GM08714 (cell line): ENCODE data around the gene UBE3D.
"Not testable (repeated sequence)": the region's sequence is repeated elsewhere in the genome, so short reads cannot be mapped to it uniquely, and the experiment has no call there.

ENCODE experiments used
- H3K4me3 ChIP-seq: fragments of 200-500 bp; sonication (Bioruptor generic); 2 replicates; pipeline ENCODE4 v1.5.1; 2014; ENCODE audit warnings: mild to moderate bottlenecking, low read length, inconsistent platforms
- ZNF274 ChIP-seq: IDR thresholded peaks from 2 replicates; pipeline ENCODE4 v1.6.1; 2012; ENCODE audit warnings: mild to moderate bottlenecking, low read depth, low read length

The UBE3D gene

GRCh38 chr6:82951389-82951788 lies 114.3 kb downstream of the UBE3D start:
- H3K4me3 ChIP-seq = no peak overlapping the region
- no peak for TF ChIP-seq ZNF274

GRCh38 chr6:82930915-82931314 lies 134.7 kb downstream of the UBE3D start:
- not testable (repeated sequence) for H3K4me3 ChIP-seq

- no peak for TF ChIP-seq ZNF274
- H3K4me3 ChIP-seq = no peak overlapping the region
These were observed 140.7 kb downstream of the UBE3D start for GRCh38 chr6:82924799-82925535.

GRCh38 chr6:82921258-82921657 lies 144.4 kb downstream of the UBE3D start:
- no peak overlapping the region for H3K4me3 ChIP-seq
- TF ChIP-seq ZNF274 = no peak

GRCh38 chr6:82917346-82918064 lies 148.1 kb downstream of the UBE3D start:
- no peak for TF ChIP-seq ZNF274
- H3K4me3 ChIP-seq = no peak overlapping the region

- H3K4me3 ChIP-seq = no peak overlapping the region
- no peak for TF ChIP-seq ZNF274
These were observed 150.0 kb downstream of the UBE3D start for GRCh38 chr6:82915666-82916065.

GRCh38 chr6:82914511-82914910 lies 151.1 kb downstream of the UBE3D start:
- H3K4me3 ChIP-seq = no peak overlapping the region
- TF ChIP-seq ZNF274 = no peak

GRCh38 chr6:82910820-82911219 lies 154.8 kb downstream of the UBE3D start:
- TF ChIP-seq ZNF274 = no peak
- no peak overlapping the region for H3K4me3 ChIP-seq

- TF ChIP-seq ZNF274 = no peak
- H3K4me3 ChIP-seq = no peak overlapping the region
These were observed 155.2 kb downstream of the UBE3D start for GRCh38 chr6:82910395-82910794.

GRCh38 chr6:82909551-82909950 lies 156.1 kb downstream of the UBE3D start:
- TF ChIP-seq ZNF274 = no peak

GRCh38 chr6:82908661-82909060 lies 157.0 kb downstream of the UBE3D start:
- no peak overlapping the region for H3K4me3 ChIP-seq
- TF ChIP-seq ZNF274 = no peak

More at GRCh38 chr6:82909551-82909950, 156.1 kb downstream of the UBE3D start:
- no peak overlapping the region for H3K4me3 ChIP-seq

- no peak overlapping the region for H3K4me3 ChIP-seq
- no peak for TF ChIP-seq ZNF274
These were observed 158.7 kb downstream of the UBE3D start for GRCh38 chr6:82906951-82907350.

GRCh38 chr6:82906489-82906888 lies 159.2 kb downstream of the UBE3D start:
- no peak for TF ChIP-seq ZNF274
- H3K4me3 ChIP-seq = no peak overlapping the region

- TF ChIP-seq ZNF274 = no peak
- no peak overlapping the region for H3K4me3 ChIP-seq
These were observed 160.8 kb downstream of the UBE3D start for GRCh38 chr6:82904860-82905259.

- H3K4me3 ChIP-seq = no peak overlapping the region
- no peak for TF ChIP-seq ZNF274
These were observed 161.4 kb downstream of the UBE3D start for GRCh38 chr6:82904257-82904656.

GRCh38 chr6:82902290-82902689 lies 163.4 kb downstream of the UBE3D start:
- TF ChIP-seq ZNF274 = no peak
- H3K4me3 ChIP-seq = no peak overlapping the region
